Measurements from ENCODE around the gene BPHL.

DNA sequence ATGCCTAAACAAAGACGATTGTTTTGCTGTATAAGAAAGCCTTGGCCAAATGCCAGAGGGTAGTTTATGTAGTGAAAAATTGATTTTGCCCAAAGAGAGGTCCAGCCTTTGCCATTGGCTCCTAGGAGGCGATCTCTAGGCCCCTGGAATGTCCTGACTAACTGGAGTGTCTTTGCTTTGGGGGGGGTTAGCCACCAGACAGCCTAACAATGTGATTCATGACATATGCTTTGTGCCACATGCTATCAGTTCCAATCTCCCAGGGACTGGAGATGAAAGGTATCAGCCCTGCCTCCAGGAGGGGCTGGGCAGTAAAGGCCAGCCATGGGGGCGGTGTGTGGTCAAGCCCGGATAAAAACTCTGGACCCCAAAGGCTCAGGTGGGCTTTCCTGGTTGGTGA, 71.5 kb downstream of the BPHL start:
- TF ChIP-seq POLR2A (IDR thresholded peaks at IDR 0.05) (no peak), CTCF (IDR thresholded peaks at IDR 0.05) (no peak), EP300 (IDR thresholded peaks at IDR 0.05) (no peak)

Measured in tibial nerve (tissue), 4 donors.